HG02642 (cell line): ENCODE results near the gene DNM3.
A peak's percentile ranks its signal among the peaks of the same experiment; 100 is the strongest.
"Not testable (repeated sequence)": the region's sequence is repeated elsewhere in the genome, so short reads cannot be mapped to it uniquely, and the experiment has no call there.

Experiments used
- ATAC-seq: cut with Tn5 transposase; IDR thresholded peaks from one replicate; pipeline ENCODE4 v1.9.1; 2021; ENCODE audit warnings: mild to moderate bottlenecking; ENCODE audit not compliant: unreplicated experiment, poor library complexity

The DNM3 gene

GRCh38 chr1:172340520-172340919, 499.2 kb downstream of the DNM3 start:
- no peak for ATAC-seq

- ATAC-seq = no peak
These were observed 500.4 kb downstream of the DNM3 start for GRCh38 chr1:172341697-172342096.

DNA sequence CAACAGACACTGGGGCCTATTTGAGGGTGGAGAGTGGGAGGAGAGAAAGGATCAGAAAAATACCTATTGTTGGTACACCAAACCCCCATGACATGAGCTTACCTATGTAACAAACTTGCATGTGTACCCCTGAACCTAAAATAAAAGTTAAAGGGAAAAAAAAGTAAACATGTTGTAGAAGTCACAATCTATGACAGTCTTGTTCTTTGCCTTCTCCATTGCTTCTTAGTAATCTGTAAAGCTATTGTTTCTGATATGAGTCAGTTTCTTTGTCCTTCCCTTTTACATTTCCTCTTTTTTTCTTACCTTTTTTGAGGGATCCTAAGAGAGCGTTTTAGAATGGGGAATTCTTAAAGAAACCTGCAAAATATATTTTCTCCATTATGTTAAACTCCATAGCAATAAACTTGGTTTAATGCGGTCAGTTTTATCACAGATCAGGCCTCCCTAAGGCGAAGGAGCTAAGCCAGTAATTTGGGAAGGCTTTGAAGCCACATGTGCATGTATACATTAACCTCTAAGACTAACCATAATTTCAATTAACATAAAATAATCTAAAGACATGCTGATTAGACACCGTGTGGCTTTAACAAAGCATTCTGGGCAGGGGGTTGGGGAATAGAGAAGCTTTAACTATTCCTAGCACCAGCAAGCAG, 501.4 kb downstream of the DNM3 start:
- peak; percentile 41 for ATAC-seq

DNA sequence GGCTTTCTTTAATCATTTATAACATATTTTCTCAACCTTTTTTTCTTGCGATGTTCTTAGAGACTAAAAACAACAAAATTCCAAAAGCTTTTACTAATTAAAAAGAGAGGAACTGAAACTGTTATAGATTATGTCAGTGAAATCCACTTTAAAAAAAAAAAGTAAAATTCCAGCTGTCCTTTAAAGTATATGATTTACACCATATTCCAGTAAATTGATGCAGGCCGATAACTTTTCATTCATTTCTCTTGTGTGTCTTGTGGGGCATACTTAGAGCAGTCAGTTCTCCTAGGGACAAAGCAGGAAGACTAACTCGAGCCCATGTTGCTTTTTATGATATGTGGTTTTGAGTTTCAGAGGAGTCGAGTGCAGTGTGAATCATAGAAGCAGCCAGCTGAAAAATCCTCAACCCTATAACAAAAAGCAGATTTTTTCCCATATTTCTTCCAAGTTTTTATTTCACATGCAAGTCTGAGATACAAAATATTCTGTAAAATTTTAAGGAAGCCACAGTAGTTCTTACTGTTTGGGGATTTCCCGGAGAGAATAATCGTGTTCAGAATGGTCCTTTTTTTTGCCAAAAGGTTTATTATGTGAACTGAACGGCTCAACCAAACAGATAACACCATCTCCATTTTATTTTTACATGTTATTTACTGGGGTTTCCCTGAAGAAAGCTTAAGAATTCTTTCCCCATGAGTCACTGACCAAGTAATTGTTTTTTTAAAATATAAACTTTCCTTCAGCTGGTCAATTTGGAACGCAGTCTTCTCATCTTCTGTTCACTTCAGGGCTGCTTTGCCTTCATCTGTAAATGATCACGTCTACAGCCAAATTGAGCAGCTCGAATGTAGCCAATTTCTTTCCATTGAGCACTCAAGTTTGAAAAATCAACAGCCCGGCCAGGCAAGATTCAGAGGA, 502.2 kb downstream of the DNM3 start:
- ATAC-seq = no peak

DNA sequence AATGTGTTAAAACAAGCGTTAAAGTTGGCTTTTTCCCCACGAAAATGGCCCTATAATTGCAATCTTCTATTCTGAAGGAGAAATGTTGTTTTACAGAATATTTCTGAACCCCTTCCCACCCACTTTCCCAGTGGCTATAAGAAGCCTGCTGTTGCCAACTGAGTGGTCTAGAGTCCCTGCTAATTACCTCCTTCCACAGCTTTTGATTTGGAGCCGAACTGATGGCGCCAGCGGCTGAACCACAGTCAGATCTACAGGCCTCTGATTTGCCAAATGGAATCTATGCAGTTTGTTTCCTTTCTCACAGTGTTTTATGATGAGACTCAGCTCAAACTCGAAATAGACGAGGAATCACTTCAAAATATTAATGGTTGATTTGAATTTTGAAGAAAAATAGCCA, 503.1 kb downstream of the DNM3 start:
- ATAC-seq = no peak

DNA sequence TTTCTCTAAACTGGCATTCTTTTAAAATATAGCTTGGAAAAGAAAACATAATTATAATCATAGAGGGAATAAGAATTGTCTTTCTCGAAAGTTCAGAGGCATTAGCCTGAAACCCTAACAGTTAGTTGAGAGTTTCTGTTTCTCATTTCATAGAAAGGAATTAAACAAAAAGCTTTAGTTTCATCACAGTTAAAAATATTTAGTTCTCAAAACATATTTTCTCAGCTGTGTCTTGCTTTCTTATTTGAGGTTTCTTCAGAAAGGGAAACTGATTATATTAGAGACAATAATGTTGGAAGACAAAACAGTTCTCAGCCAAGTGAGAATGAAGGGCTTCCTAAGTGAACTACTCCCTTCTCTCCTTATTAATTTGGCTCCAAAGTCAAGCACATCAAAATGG, 503.8 kb downstream of the DNM3 start:
- ATAC-seq = no peak

DNA sequence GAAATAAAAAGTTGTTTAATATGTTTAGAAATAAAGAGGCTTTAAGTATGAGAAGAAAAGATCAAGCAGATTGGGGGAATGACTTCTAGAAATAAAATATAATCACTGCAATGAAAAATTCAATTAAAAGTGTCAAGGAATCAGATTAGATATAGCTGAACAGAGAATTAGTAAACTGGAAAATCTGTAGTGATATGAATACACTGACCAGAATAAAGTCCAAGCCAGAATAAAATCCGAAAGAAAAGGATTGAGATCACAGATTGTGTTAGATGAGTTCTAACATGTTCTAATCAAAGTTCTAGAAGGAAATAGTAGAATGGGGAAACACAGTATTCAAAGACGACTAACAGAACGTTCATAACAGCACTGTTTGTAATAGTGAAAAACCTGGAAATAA, 506.1 kb downstream of the DNM3 start:
- ATAC-seq = no peak

DNA sequence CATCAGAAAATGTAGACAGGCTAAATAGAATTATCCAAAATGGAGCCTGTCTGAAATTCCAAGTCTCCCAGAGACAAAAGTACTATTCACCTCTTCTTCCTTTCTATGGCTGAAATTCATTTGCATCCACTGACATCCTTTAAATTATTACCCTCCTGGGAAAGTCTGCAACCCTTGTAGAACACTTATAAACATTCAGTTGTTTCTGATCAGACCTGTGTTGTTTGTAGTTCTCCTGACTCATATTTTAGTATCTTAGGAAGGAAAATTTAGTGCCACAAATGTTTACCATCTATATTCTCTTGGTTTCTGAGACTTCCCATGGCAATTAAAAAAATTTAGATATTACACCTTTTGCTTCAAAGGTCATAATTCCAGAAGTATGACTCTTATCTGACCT, 509.6 kb downstream of the DNM3 start:
- ATAC-seq = no peak

DNA sequence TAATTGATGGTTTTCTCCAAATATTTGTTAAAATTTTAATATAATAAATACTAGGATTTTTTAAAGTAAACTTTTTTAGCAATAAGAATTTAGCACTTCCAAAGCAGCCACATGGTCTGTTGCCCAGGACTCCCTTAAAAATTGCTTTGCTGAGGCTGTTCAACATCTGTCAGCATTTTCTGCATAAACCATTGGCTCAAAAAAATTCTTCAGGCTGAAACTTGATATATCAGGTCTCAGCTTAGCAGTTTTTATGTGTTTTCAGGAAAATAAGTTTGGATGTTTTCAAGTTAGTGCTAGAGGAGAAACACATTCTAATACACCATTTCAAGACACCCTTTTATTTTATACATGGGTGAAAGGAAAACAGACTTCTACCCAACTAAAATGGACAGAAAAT, 510.0 kb downstream of the DNM3 start:
- ATAC-seq = no peak

DNA sequence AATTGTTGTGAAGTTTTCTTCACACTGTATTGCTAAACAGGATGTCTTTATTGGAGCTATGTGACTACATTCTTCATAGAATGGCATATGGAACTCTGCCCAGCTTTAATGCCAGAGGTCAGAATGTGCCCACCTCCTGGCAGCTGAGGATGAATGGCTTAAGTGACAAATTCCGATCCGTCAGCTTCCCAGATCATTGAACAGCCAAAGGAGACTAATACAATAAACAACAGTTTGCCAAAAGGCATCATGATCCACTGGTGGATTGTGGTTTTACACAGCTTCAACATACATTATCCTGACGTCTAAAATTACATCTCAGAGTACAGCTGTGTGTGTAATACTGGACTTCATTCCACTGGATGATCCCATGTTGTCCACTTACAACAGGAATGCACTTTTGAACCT, 510.5 kb downstream of the DNM3 start:
- ATAC-seq = no peak

DNA sequence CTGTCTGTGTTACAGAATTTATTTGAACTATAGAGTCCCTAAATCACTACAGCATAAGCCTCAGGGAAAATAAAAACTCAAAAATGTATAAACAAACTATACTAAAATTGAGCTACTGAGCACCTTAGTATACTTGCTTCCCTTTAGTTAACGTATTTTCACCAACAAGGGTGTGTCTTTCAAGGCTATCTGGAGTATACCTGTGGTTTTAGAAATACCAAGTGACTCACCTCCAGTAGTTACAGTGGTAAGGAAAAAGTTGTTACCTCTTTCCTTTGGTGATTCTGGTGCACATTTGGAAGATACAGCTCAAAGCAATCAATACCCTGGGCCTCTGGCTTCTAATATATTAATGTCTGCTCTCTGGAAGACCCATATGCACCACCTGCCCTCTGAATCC, 511.1 kb downstream of the DNM3 start:
- ATAC-seq = no peak

DNA sequence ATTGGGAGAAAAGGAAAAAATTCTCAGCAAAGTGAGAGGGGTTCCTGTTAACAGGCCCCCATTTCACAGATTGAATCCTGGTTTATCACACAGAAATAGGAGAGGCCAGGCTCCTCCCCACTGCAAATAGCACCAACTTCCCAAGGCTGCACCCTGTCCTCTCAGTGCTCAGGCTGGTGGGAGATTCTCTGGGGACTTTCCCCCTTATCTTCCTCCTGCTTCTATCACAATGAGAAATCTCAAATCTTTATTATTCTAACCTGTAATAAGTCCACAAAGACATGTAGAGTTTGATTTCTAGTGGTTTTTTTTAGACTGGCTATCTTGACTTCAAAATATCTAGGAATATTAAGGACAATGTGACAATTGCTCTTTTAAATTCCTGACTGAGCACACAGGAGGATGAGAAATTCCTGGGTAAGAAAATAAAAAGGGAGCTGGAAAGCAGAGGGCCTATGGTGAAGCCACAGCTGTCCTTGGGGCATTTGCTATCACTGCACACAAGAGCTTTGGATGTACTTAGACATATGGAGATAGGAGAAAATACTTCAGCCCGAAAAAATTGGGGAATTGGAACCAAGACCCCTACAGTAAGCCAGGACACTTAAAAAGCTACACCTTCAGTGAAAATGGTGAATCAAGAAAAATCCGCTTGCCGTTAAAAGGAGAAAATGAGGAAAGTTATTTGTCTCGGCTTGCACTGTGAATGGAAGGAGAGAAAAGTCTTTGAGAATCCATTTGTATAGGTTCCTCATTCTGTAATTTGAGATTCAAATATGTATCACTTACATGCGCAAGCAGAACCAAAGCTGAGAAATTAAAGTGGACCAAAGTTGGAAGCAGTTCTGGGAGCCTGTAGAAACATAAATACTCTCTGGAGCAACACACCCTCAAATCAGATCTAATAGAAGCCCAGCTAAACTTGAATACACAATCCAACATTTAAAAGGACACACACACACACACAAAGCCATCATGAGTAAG, 513.3 kb downstream of the DNM3 start:
- no peak for ATAC-seq

- no peak for ATAC-seq
These were observed 515.3 kb downstream of the DNM3 start for GRCh38 chr1:172356620-172357019.

GRCh38 chr1:172357753-172358385, 516.6 kb downstream of the DNM3 start:
- ATAC-seq = no peak

GRCh38 chr1:172359491-172359999, 518.2 kb downstream of the DNM3 start:
- ATAC-seq = no peak

DNA sequence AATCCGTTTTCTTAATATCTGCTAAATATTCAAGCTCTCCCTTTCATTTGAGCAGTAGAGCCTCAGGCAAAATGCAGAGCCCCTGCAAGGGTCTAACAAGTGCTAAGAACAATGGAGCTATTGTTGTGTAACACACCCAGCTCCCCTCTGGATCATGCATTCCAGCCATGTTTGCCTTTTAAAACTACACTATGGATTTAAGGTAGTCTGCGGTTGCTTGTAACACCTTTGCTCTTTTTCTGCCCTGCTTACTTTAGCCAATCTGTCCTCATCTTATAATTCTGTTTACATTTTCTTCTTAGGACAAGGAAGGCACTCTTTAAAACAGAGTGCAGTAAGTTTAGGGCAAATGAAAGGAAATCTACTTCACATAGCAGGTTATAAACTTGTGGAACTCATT, 519.2 kb downstream of the DNM3 start:
- ATAC-seq = no peak

DNA sequence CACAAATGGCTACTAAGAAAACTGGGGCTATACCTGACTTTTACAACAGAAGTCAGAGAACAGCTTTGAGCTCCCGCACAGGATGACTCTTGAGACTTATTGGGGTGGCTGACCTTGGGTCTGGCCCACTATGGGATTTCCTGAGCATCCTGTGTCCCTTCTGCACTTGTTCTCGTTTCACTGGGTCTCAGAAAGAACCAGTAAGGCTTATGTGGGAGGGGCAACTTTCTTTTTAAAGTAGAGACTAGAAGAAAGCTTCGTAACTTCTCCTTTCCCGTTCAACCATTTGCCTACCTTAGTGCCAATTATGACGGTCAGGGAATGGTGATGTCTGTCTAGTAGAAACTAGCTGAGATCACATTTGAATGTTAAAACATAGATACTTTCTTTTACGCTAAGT, 519.7 kb downstream of the DNM3 start:
- no peak for ATAC-seq

- no peak for ATAC-seq
These were observed 522.6 kb downstream of the DNM3 start for GRCh38 chr1:172363852-172364251.

DNA sequence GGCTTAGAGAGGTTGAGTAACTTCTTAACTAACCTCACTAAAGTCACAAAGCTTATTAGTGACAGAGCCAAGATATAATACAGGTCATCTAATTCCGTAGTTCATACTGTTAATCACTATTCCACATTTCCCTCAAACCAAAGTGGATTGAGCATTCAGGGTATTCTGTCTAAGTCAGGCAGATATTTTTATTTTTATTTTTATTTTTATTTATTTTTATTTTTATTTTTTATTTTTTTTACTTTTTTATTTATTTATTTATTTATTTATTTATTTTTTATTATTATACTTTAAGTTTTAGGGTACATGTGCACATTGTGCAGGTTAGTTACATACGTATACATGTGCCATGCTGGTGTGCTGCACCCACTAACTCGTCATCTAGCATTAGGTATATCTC, 530.3 kb downstream of the DNM3 start:
- not testable (repeated sequence) for ATAC-seq

- ATAC-seq = no peak
These were observed 532.6 kb downstream of the DNM3 start for GRCh38 chr1:172373864-172374263.
